Stomach smooth muscle (tissue), 2 donors: ENCODE data around the gene NHS.

Experiments
- H3K27ac ChIP-seq: one replicate; pipeline ENCODE4 v1.7.0; 2013; ENCODE audit warnings: mild to moderate bottlenecking, low read length, inconsistent platforms
- H3K27me3 ChIP-seq, 2 donors: one replicate each; pipeline ENCODE4 v1.7.0; 2013; ENCODE audit warnings: low read length in 2 of 2; ENCODE audit not compliant: insufficient read depth in 2 of 2, control insufficient read depth in 1 of 2
- H3K36me3 ChIP-seq, 2 donors: one replicate each; pipeline ENCODE4 v1.7.0; 2013; ENCODE audit warnings: low read length in 2 of 2; ENCODE audit not compliant: control insufficient read depth in 2 of 2, insufficient read depth in 2 of 2
- H3K4me1 ChIP-seq: one replicate; pipeline ENCODE4 v1.7.0; 2013; ENCODE audit warnings: low read length; ENCODE audit not compliant: control insufficient read depth, insufficient read depth
- H3K4me3 ChIP-seq, 2 donors: one replicate each; pipeline ENCODE4 v1.7.0; 2013; ENCODE audit warnings: low read length in 2 of 2
- H3K9ac ChIP-seq, 2 donors: one replicate each; pipeline ENCODE4 v1.7.0; 2013; ENCODE audit warnings: low read length in 2 of 2, mild to moderate bottlenecking in 1 of 2
- H3K9me3 ChIP-seq, 2 donors: one replicate each; pipeline ENCODE4 v1.7.0; 2013; ENCODE audit warnings: low read length in 2 of 2; ENCODE audit not compliant: control insufficient read depth in 2 of 2
- donor health status: healthy.
- donor health status: Pancreatic carcinoma.

NHS gene

DNA sequence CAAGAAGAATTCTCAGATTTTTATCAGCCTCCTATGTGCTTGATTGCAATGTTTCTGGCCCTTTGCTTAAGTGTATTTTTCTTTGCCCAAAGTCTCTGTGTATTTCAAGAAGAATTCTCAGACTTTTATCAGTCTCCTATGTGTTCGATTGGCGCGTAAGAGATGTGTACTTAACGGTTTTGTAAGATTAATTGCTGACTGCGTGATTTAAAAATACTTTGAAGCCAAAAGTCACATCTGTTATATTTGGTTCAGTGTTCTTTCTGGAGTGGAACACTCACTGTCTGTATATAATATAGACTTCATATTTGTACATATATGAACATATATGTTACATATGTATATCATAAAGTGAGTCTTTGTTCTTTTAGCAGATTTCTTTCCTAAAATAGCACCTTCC lies 373.7 kb downstream of the NHS start:
- Histone ChIP-seq H3K36me3 (peaks cover 3 to 5% of the 10 kb centered on the region in 2 donors), H3K27me3 (peaks cover 0 to 3% of the 10 kb centered on the region in 2 donors), H3K27ac (no peak overlapping the region), H3K4me3 (no peak overlapping the region), H3K9ac (no peak overlapping the region), H3K4me1 (no peaks in the 10 kb centered on the region), H3K9me3 (no peaks in the 10 kb centered on the region)

DNA sequence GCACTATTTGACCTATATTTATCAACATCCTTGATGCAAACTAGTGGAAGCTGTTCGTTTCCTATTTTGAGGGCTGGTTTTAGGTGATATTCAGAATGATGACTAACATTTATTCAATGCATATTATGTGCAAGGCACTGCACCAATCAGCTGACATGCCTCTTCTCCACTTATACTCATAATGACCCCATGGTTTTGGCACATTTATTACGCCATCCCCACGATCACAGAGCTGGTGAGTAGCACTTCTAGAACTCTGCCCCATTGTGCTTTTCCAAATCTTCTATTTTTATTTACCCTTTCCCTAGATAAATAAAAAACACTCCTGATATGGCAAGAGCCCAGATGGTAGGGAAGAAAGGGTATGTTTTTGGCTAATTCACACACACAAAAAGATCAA lies 375.4 kb downstream of the NHS start:
- no peak overlapping the region for H3K9ac ChIP-seq
- H3K36me3 ChIP-seq: peaks cover 3 to 5% of the 10 kb centered on the region in 2 donors
- no peak overlapping the region for H3K4me3 ChIP-seq
- H3K9me3 ChIP-seq: no peaks in the 10 kb centered on the region
- no peaks in the 10 kb centered on the region for H3K4me1 ChIP-seq
- peaks cover 0 to 3% of the 10 kb centered on the region in 2 donors for H3K27me3 ChIP-seq
- H3K27ac ChIP-seq: no peak overlapping the region

DNA sequence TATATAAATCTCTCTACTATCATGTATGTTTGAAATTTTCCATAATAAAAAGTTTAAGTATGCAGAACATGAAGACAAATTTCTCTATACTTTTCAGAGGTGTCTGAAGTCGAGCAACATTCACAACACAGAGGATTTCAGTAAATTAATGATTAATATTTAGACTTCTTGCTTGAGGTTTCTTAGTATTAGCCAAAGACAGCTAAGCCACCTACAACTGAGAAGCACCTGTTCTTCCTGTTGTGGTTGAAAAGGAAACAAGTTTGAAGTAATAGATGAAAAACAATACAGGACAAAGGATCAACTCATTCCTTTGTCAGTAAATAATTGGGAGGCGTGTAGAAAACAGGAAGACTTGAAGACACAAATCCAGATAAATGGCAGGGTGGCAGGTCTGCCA lies 383.4 kb downstream of the NHS start:
- no peaks in the 10 kb centered on the region for H3K4me1 ChIP-seq
- H3K27ac ChIP-seq: no peak overlapping the region
- H3K27me3 ChIP-seq: peaks cover 0 to 4% of the 10 kb centered on the region in 2 donors
- no peak overlapping the region for H3K9ac ChIP-seq
- no peak overlapping the region for H3K4me3 ChIP-seq
- no peaks in the 10 kb centered on the region for H3K36me3 ChIP-seq
- H3K9me3 ChIP-seq: no peaks in the 10 kb centered on the region

DNA sequence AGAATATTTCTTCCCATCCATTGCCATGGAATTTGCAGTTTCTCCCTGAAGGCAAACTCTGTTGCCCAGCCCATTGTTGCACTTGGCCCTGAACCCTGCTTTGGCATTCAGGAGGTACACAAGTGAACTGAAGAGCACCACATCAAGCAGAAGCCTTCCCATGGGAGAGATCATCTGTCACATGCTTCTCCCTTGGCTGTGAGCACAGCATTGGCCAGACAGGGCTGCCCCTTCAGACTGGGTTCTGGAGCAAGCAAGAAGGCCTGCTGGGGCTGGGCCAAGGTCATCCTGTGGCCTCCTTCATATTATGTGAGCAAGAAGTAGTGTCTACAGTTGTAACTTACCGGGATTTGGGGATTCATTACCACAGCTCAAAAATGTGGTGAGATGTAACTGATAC lies 385.0 kb downstream of the NHS start:
- Histone ChIP-seq H3K4me1 (no peaks in the 10 kb centered on the region), H3K36me3 (no peaks in the 10 kb centered on the region), H3K27me3 (peaks cover 0 to 4% of the 10 kb centered on the region in 2 donors), H3K4me3 (no peak overlapping the region), H3K9me3 (no peaks in the 10 kb centered on the region), H3K27ac (no peak overlapping the region), H3K9ac (no peak overlapping the region)

DNA sequence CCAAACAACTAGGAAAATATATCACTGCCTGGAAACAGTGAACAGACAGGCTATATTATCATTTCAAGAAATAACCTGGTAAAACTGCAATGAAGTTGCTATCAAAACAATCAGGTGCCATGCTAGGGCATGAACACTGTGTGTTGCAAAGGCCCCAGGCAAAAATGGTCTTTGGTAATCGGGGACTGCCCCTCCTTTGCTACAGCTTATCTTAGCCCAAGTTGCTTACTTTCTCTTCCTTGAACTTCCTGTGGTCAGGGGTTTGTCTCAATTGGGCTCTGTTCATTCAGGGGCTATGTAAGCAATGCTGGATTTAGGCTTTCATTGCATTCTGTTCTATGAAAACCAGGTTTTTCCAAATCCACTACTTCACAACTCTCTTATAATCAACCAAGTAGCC lies 392.7 kb downstream of the NHS start:
- H3K27ac ChIP-seq: no peak overlapping the region
- no peaks in the 10 kb centered on the region for H3K36me3 ChIP-seq
- H3K9me3 ChIP-seq: peaks cover 0 to 9% of the 10 kb centered on the region in 2 donors
- H3K27me3 ChIP-seq: peaks cover 0 to 11% of the 10 kb centered on the region in 2 donors
- no peak overlapping the region for H3K9ac ChIP-seq
- H3K4me1 ChIP-seq: no peaks in the 10 kb centered on the region
- no peak overlapping the region for H3K4me3 ChIP-seq

DNA sequence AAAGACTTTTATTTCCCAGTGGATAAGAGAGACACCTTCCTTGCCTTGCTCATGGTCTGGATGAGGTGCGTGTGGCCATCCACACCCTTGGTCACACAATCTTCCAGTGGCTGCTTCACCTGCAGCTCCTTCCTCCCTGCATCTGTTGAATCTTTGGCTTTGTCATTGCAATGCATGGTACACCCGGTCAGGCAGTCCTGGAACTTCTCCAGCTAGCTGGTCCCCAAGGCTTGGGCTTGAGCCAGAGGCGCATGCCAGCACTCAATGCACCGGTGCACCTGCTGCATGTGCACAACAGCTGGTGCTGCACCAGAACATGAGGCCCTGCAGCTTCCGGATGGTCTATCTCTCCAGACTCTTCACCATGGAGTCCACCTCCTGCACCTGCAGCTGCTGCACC lies 394.0 kb downstream of the NHS start:
- H3K27me3 ChIP-seq: peaks cover 0 to 14% of the 10 kb centered on the region in 2 donors
- no peak overlapping the region for H3K27ac ChIP-seq
- H3K4me1 ChIP-seq: no peaks in the 10 kb centered on the region
- H3K4me3 ChIP-seq: no peak overlapping the region
- no peaks in the 10 kb centered on the region for H3K36me3 ChIP-seq
- H3K9ac ChIP-seq: no peak overlapping the region
- H3K9me3 ChIP-seq: peaks cover 0 to 9% of the 10 kb centered on the region in 2 donors

DNA sequence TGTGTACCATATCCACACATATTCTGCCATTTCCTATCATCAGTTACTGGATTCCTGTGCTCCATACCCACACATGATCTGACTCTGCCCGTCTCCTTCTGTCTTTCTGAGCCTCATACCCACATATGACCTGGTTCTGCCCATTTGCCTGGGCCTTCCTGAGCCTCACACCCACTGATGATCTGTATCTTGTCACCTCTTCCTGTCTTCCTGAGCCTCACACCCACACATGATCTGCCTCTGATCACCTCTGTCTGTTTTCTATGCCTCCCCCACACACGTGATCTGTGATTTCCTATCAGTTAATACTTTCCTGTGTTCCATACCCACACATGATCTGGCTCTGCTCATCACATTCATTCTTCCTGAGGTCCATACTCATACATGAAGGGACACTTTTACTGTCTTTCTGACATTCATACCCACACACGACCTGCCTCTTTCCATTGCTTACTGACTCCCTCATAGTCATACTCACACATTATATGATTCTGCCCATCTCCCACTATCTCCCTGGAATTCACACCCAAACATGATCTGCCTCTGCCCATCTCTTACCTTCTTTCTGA lies 394.8 kb downstream of the NHS start:
- Histone ChIP-seq H3K4me1 (no peaks in the 10 kb centered on the region), H3K36me3 (no peaks in the 10 kb centered on the region), H3K9me3 (peaks cover 0 to 9% of the 10 kb centered on the region in 2 donors), H3K27me3 (peaks cover 0 to 14% of the 10 kb centered on the region in 2 donors), H3K4me3 (no peak overlapping the region), H3K9ac (no peak overlapping the region), H3K27ac (no peak overlapping the region)

DNA sequence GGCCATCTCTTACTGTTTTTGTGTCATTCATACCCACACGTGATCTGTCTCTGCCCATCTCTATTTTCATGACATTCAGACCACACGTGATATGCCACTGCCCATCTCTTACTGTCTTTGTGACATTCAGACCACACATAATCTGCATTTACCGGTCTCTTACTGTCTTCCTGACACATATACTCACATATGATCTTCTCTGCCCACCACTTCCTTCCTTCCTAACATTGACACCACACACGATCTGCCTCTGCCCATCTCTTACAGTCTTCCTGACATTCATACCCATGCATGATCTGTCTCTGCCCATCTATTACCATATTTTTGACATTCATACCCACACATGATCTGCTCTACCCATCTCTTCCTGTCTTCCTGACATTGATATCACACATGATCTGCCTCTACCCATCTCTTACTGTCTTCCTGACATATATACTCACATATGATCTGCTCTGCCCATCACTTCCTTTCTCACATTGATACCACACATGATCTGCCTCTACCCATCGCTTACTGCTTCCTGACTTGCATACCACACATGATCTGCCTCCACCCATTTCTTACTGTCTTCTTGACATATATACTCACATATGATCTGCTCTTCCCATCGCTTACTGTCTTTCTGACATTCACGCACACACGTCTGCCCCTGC lies 398.3 kb downstream of the NHS start:
- Histone ChIP-seq H3K9ac (no peak overlapping the region), H3K4me1 (no peaks in the 10 kb centered on the region), H3K9me3 (peaks cover 0 to 11% of the 10 kb centered on the region in 2 donors), H3K27ac (no peak overlapping the region), H3K27me3 (peaks cover 0 to 11% of the 10 kb centered on the region in 2 donors), H3K4me3 (no peak overlapping the region), H3K36me3 (no peaks in the 10 kb centered on the region)

DNA sequence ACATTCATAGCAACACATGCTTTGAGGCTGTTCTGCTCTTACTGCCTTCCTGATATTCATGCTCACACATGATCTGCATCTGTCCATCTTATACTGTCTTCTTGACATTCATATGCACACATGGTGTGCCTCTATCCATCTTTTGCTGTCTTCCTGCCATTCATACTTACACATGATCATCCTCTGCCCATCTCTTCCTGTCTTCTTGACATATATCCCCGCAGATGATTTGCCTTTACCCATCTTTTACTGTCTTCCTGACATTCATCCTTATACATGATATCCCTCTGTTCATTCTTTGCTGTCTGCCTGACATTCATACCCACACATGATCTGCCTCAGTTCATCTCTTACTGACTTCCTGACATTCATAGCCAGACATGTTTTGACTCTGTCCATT lies 399.1 kb downstream of the NHS start:
- Histone ChIP-seq H3K9ac (no peak overlapping the region), H3K27ac (no peak overlapping the region), H3K36me3 (no peaks in the 10 kb centered on the region), H3K4me3 (no peak overlapping the region), H3K4me1 (no peaks in the 10 kb centered on the region), H3K9me3 (peaks cover 0 to 11% of the 10 kb centered on the region in 2 donors), H3K27me3 (peaks cover 0 to 9% of the 10 kb centered on the region in 2 donors)

DNA sequence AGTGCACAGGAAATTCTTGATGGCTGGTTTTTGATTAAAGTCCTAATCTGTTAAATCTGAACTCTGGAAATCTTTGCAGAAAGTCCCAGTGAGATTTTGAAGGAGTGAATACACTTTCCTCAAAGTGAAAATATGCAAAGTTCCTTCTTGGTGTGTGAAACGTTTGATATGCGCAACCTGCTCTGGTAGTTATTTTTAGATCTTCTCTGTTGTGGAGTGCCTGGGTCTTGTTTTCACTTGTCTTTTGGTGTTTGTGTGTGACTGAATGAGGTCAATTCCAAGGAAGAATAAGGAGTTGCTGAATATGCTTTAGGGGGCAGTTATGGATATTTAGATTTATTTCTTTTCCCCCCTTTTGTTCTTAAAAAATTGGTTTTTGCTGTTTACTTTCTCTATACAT lies 404.0 kb downstream of the NHS start:
- Histone ChIP-seq H3K9me3 (peaks cover 0 to 4% of the 10 kb centered on the region in 2 donors), H3K4me3 (no peak overlapping the region), H3K36me3 (no peaks in the 10 kb centered on the region), H3K27me3 (no peaks in the 10 kb centered on the region), H3K9ac (no peak overlapping the region), H3K27ac (no peak overlapping the region), H3K4me1 (no peaks in the 10 kb centered on the region)

DNA sequence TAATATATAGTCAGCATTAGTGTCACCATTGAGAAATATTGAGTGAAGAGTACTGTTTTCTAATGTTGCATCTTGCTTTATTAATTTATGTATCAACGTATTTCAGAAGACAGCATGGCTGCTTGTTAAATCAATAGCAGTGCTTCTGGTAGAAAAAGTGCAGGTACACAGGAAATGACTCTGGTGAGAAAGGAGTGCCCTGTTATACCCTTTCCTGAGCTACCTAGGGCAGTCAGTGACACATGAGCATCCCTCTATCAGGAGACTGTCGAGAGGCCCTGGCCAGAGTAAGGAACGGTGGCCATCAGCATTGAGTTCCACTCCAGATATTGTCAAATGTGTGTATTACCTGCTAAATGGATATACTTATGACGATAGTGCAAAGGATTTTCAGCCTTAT lies 404.4 kb downstream of the NHS start:
- Histone ChIP-seq H3K9ac (no peak overlapping the region), H3K27me3 (no peaks in the 10 kb centered on the region), H3K9me3 (peaks cover 0 to 4% of the 10 kb centered on the region in 2 donors), H3K4me1 (no peaks in the 10 kb centered on the region), H3K4me3 (no peak overlapping the region), H3K36me3 (no peaks in the 10 kb centered on the region), H3K27ac (no peak overlapping the region)
